ENCODE measurements around the gene DOCK3.

Gene DOCK3

GRCh38 chr3:50674349-50675178, at the start of gene DOCK3:
Gene DOCK3 (plus strand): TSS chr3:50674927. CDS start chr3:50675264, 337 bp downstream.
- DNase-seq (ENCODE audit: low read depth) = no peak

- DNase-seq (ENCODE audit: low read depth) = no peak
Measured at GRCh38 chr3:50625231-50626182, 49.2 kb upstream of the DOCK3 start.

- DNase-seq (ENCODE audit: low read depth) = no peak
Measured at GRCh38 chr3:50626401-50626800, 48.3 kb upstream of the DOCK3 start.

GRCh38 chr3:50627407-50628051, 47.2 kb upstream of the DOCK3 start:
- DNase-seq (ENCODE audit: low read depth) = no peak

GRCh38 chr3:50628601-50629000, 46.1 kb upstream of the DOCK3 start:
- no peak for DNase-seq (ENCODE audit: low read depth)

GRCh38 chr3:50630394-50630793, 44.3 kb upstream of the DOCK3 start:
- no peak for DNase-seq (ENCODE audit: low read depth)

GRCh38 chr3:50630877-50631276, 43.9 kb upstream of the DOCK3 start:
- no peak for DNase-seq (ENCODE audit: low read depth)

- DNase-seq (ENCODE audit: low read depth) = no peak
Measured at GRCh38 chr3:50632450-50632849, 42.3 kb upstream of the DOCK3 start.

- DNase-seq (ENCODE audit: low read depth) = no peak
Measured at GRCh38 chr3:50633230-50633790, 41.4 kb upstream of the DOCK3 start.

GRCh38 chr3:50635066-50635465, 39.7 kb upstream of the DOCK3 start:
- DNase-seq (ENCODE audit: low read depth) = no peak

- DNase-seq (ENCODE audit: low read depth) = no peak
Measured at GRCh38 chr3:50637011-50637410, 37.7 kb upstream of the DOCK3 start.

GRCh38 chr3:50637945-50638344, 36.8 kb upstream of the DOCK3 start:
- no peak for DNase-seq (ENCODE audit: low read depth)

- DNase-seq (ENCODE audit: low read depth) = no peak
Measured at GRCh38 chr3:50639055-50639494, 35.7 kb upstream of the DOCK3 start.

- no peak for DNase-seq (ENCODE audit: low read depth)
Measured at GRCh38 chr3:50642382-50642781, 32.3 kb upstream of the DOCK3 start.

GRCh38 chr3:50644561-50644960, 30.2 kb upstream of the DOCK3 start:
- no peak for DNase-seq (ENCODE audit: low read depth)

GRCh38 chr3:50645378-50645777, 29.3 kb upstream of the DOCK3 start:
- no peak for DNase-seq (ENCODE audit: low read depth)

GRCh38 chr3:50648313-50648712, 26.4 kb upstream of the DOCK3 start:
- no peak for DNase-seq (ENCODE audit: low read depth)

GRCh38 chr3:50648944-50649343, 25.8 kb upstream of the DOCK3 start:
- DNase-seq (ENCODE audit: low read depth) = no peak

- no peak for DNase-seq (ENCODE audit: low read depth)
Measured at GRCh38 chr3:50649451-50649931, 25.2 kb upstream of the DOCK3 start.

GRCh38 chr3:50650018-50650417, 24.7 kb upstream of the DOCK3 start:
- no peak for DNase-seq (ENCODE audit: low read depth)

- no peak for DNase-seq (ENCODE audit: low read depth)
Measured at GRCh38 chr3:50651445-50651844, 23.3 kb upstream of the DOCK3 start.
